ENCODE results near the gene MRPS34. TPM values are rescaled to one million over a fixed set of nuclear protein-coding genes. Genes with fewer than 3 reads are reported as not detected.

The MRPS34 gene
- total RNA-seq, 1 experiment from 2014 or later: 109 TPM

GRCh38 chr16:1820946-1821290 is 48.0 kb upstream of the MRPS34 start:
- H3K27me3 Mint-ChIP-seq (ENCODE audit: insufficient read depth, unreplicated experiment): no peaks in the 10 kb centered on the region
- no peaks in the 10 kb centered on the region for H3K27me3 ChIP-seq (replicated peaks; ENCODE audit: control insufficient read depth, insufficient read depth, low read length)
- no peak for TF ChIP-seq CTCF (IDR thresholded peaks at IDR 0.05; ENCODE audit: insufficient read depth in 1 of 2, low read depth in 1 of 2, low read length in 1 of 2, severe bottlenecking in 1 of 2, unreplicated experiment in 1 of 2)
- POLR2A ChIA-PET: no interaction called here
- no TSS peak for BruUV-seq (replicated peaks)
- H3K27ac Mint-ChIP-seq (ENCODE audit: unreplicated experiment): no peak overlapping the region
- no peaks in the 10 kb centered on the region for H3K4me1 Mint-ChIP-seq (ENCODE audit: low read depth, unreplicated experiment)
- no peak overlapping the region for H3K4me3 Mint-ChIP-seq (ENCODE audit: unreplicated experiment)
- H3K36me3 Mint-ChIP-seq (ENCODE audit: insufficient read depth, unreplicated experiment): peaks cover 12% of the 10 kb centered on the region
- intact Hi-C loops (cut with micrococcal nuclease; ENCODE audit: unreplicated experiment): loop anchor here (5.0 kb wide), 1 partner anchor 39 kb away; the partner anchor contains the start of genes NUBP2 and SPSB3
- no peak overlapping the region for H3K4me3 ChIP-seq (ENCODE audit: low read depth, low read length)
- H3K9me3 Mint-ChIP-seq (ENCODE audit: unreplicated experiment): no peaks in the 10 kb centered on the region
- no peaks in the 10 kb centered on the region for H3K4me1 ChIP-seq
- no peaks in the 10 kb centered on the region for H3K9me3 ChIP-seq
- CTCF ChIA-PET: no interaction called here
- peaks cover 1% of the 10 kb centered on the region; the same call in 1 of the 2 replicates for H3K36me3 ChIP-seq (ENCODE audit: control insufficient read depth, insufficient read depth, low read length)
- no peak for DNase-seq

GRCh38 chr16:1820096-1820945 is 47.4 kb upstream of the MRPS34 start:
- ChIA-PET POLR2A (no interaction called here), CTCF (no interaction called here)
- no peaks in the 10 kb centered on the region for H3K4me1 Mint-ChIP-seq (ENCODE audit: low read depth, unreplicated experiment)
- no peaks in the 10 kb centered on the region for H3K9me3 ChIP-seq
- no peak overlapping the region for H3K27ac Mint-ChIP-seq (ENCODE audit: unreplicated experiment)
- no TSS peak for BruUV-seq (replicated peaks)
- no peaks in the 10 kb centered on the region for H3K27me3 ChIP-seq (replicated peaks; ENCODE audit: control insufficient read depth, insufficient read depth, low read length)
- no peak for TF ChIP-seq CTCF (IDR thresholded peaks at IDR 0.05; ENCODE audit: insufficient read depth in 1 of 2, low read depth in 1 of 2, low read length in 1 of 2, severe bottlenecking in 1 of 2, unreplicated experiment in 1 of 2)
- peaks cover 18% of the 10 kb centered on the region for H3K36me3 Mint-ChIP-seq (ENCODE audit: insufficient read depth, unreplicated experiment)
- no peak overlapping the region for H3K4me3 Mint-ChIP-seq (ENCODE audit: unreplicated experiment)
- DNase-seq: no peak
- H3K36me3 ChIP-seq (ENCODE audit: control insufficient read depth, insufficient read depth, low read length): peaks cover 1% of the 10 kb centered on the region; the same call in 1 of the 2 replicates
- no peaks in the 10 kb centered on the region for H3K4me1 ChIP-seq
- intact Hi-C loops (cut with micrococcal nuclease; ENCODE audit: unreplicated experiment): loop anchor here (5.0 kb wide), 1 partner anchor 38 kb away; the partner anchor contains the start of genes NUBP2 and SPSB3
- H3K4me3 ChIP-seq (ENCODE audit: low read depth, low read length): no peak overlapping the region
- H3K9me3 Mint-ChIP-seq (ENCODE audit: unreplicated experiment): no peaks in the 10 kb centered on the region
- H3K27me3 Mint-ChIP-seq (ENCODE audit: insufficient read depth, unreplicated experiment): no peaks in the 10 kb centered on the region

GRCh38 chr16:1819611-1820010 is 46.7 kb upstream of the MRPS34 start:
- CTCF ChIA-PET: no interaction called here
- no TSS peak for BruUV-seq (replicated peaks)
- no peak for TF ChIP-seq CTCF (IDR thresholded peaks at IDR 0.05; ENCODE audit: insufficient read depth in 1 of 2, low read depth in 1 of 2, low read length in 1 of 2, severe bottlenecking in 1 of 2, unreplicated experiment in 1 of 2)

More at GRCh38 chr16:1819611-1820010, 46.7 kb upstream of the MRPS34 start:
- H3K9me3 ChIP-seq: no peaks in the 10 kb centered on the region
- no peaks in the 10 kb centered on the region for H3K4me1 Mint-ChIP-seq (ENCODE audit: low read depth, unreplicated experiment)
- H3K4me1 ChIP-seq: no peaks in the 10 kb centered on the region
- no peaks in the 10 kb centered on the region for H3K27me3 Mint-ChIP-seq (ENCODE audit: insufficient read depth, unreplicated experiment)
- H3K4me3 ChIP-seq (ENCODE audit: low read depth, low read length): no peak overlapping the region
- intact Hi-C loops (cut with micrococcal nuclease; ENCODE audit: unreplicated experiment): loop anchor here (5.0 kb wide), 1 partner anchor 37 kb away; the partner anchor contains the start of genes NUBP2 and SPSB3
- H3K27me3 ChIP-seq (replicated peaks; ENCODE audit: control insufficient read depth, insufficient read depth, low read length): no peaks in the 10 kb centered on the region
- POLR2A ChIA-PET: no interaction called here
- peaks cover 1% of the 10 kb centered on the region; the same call in 1 of the 2 replicates for H3K36me3 ChIP-seq (ENCODE audit: control insufficient read depth, insufficient read depth, low read length)
- DNase-seq: no peak
- H3K4me3 Mint-ChIP-seq (ENCODE audit: unreplicated experiment): no peak overlapping the region
- peaks cover 21% of the 10 kb centered on the region for H3K36me3 Mint-ChIP-seq (ENCODE audit: insufficient read depth, unreplicated experiment)
- no peaks in the 10 kb centered on the region for H3K9me3 Mint-ChIP-seq (ENCODE audit: unreplicated experiment)
- no peak overlapping the region for H3K27ac Mint-ChIP-seq (ENCODE audit: unreplicated experiment)

Measured in Caco-2 (cell line).